Ishikawa (cell line): ENCODE measurements around the gene ARHGAP45.

ENCODE experiments used
- CEBPB ChIP-seq: IDR thresholded peaks from 2 replicates; pipeline ENCODE4 v1.6.1; 2012
- EGR1 ChIP-seq: IDR thresholded peaks from 2 replicates; pipeline ENCODE4 v1.6.1; 2012
- EP300 ChIP-seq: IDR thresholded peaks from 2 replicates; pipeline ENCODE4 v1.6.1; 2012; ENCODE audit warnings: borderline replicate concordance
- TCF12 ChIP-seq: IDR thresholded peaks from 2 replicates; pipeline ENCODE4 v1.6.1; 2012; ENCODE audit warnings: low read depth
- USF1 ChIP-seq: IDR thresholded peaks from 2 replicates; pipeline ENCODE4 v1.6.1; 2012
- YY1 ChIP-seq: IDR thresholded peaks from 2 replicates; pipeline ENCODE4 v1.6.1; 2012; ENCODE audit warnings: low read depth

- TF ChIP-seq CEBPB (no peak), YY1 (no peak), TCF12 (no peak), EGR1 (no peak), EP300 (no peak), USF1 (no peak)
Observed at GRCh38 chr19:1046117-1046626, 20.8 kb upstream of the ARHGAP45 start.
